ENCODE measurements around the gene TMEM232.
A peak's percentile ranks its signal among the peaks of the same experiment; 100 is the strongest.
"Not testable (repeated sequence)": the region's sequence is repeated elsewhere in the genome, so short reads cannot be mapped to it uniquely, and the experiment has no call there.

The TMEM232 gene

DNA sequence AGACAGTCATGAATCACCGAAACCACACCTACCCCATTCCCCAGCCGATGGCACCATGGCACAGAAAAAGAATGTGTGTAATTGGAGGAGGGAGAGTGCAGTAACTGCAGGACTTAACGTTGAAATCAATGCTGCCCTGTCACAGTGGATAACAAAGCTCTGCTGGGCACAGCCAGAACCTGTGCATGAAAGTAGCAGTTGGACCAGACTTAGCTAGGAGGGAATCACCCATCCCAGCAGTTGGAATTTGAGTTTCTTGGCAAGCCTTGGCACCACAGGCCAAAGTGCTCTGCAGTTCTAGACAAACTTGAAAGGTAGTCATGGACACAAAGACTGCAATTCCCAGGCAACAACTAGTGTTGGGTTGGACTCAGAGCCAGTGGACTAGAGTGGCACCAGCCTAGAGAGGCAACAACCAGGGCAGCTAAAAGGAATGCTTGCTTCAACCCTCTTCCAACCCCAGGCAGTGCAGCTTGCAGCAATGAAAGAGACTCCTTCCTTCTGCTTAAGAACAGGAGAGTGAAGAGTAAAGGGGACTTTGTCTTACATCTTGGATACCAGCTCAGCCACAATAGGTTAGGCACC, 19.1 kb downstream of the TMEM232 start:
- DNase-seq (ENCODE audit: low spot score), result no peak

DNA sequence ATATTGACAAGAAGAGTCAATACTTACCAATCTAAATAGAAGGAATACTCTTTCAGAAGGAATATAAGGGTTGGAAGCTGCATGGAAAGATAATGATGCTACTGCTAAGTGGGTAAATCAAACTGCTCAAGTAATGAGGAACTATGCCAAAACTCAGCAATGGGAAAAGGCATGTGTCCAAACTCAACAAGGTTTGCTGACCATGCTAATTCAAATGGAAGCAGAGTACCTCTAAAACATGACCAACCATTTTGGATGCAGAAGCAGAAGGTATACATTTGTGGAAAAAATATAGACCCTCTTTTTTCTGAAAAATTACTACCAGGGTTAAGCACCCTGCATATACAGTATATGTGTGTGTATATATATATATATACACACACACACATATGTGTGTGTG, 21.1 kb downstream of the TMEM232 start:
- DNase-seq (ENCODE audit: low spot score), result no peak

DNA sequence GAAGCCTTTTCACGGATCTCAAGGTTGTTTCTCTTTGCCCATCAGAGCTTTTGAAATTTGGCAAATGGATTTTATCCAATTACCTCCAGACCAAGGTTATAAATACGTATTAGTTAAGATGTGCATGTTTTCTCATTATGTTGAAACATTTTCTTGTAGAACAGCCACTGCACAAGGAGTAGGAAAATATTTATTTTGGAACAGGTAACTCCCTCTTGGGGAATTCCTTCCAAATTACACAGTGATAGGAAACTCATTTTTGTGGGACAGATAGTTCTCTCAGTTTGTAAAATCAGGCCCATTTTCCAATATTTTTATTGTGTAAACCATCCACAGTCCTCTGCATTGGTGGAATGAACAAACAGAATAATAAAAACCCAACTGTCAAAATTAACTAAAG, 23.0 kb downstream of the TMEM232 start:
- DNase-seq (ENCODE audit: low spot score), result no peak

DNA sequence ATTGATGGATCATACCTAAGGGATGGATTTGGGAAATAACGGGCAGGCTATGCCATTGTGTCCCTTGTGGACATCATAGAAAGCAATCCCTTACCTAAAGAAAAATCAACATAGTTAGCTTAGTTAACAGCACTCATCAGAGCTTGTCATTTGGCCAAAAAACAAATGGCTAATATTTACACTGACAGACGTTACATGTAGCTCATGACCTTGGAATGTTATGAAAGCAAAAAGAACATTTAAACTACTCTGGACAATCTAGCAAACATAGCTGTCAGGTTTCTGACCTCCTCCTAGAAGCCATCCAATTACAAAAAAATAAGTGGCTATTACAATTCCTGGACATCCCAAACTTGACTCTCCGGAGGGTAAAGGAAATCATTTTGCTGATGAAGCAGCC, 23.8 kb downstream of the TMEM232 start:
- no peak for DNase-seq (ENCODE audit: low spot score)

DNA sequence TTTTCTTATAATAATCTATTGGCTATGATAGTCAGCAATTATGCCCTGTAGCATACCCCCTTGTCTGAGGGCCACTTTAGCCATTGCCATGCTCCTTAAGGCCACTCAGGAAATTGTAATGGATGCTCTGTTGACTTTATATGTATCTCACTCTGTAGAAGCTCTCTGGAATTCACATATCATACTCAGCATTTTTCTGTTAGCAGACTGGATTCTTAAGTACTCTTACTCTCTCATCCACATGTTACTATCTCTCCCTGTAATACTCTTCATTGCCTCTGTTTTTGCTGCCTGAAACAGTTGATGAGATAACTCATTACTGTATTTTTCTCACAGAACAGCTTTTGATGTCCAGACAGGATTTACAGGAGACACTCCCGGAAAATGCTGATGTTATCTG, 24.2 kb downstream of the TMEM232 start:
- DNase-seq (ENCODE audit: low spot score), result peak; percentile 18

DNA sequence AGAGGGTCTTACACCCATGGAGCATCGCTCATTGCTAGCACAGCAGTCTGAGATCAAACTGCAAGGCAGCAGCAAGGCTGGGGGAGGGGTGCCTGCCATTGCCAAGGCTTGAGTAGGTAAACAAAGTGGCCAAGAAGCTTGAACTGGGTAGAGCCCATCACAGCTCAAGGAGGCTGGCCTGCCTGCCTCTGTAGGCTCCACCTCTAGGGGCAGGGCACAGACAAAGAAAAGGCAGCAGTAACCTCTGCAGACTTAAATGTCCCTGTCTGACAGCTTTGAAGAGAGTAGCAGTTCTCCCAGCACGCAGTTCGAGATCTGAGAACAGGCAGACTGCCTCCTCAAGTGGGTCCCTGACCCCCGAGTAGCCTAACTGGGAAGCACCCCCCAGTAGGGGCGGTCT, 33.8 kb downstream of the TMEM232 start:
- DNase-seq (ENCODE audit: low spot score), result not testable (repeated sequence)

DNA sequence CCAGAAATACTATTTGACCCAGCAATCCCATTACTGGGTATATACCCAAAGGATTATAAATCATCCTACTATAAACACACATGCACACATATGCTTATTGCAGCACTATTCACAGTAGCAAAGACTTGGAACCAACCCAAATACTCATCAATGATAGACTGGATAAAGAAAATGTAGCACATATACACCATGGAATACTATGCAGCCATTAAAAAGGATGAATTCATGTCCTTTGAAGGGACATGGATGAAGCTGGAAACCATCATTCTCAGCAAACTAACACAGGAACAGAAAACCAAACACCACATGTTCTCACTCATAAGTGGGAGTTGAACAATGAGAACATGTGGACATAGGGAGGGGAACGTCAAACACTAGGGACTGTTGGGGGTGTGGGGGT, 35.9 kb downstream of the TMEM232 start:
- not testable (repeated sequence) for DNase-seq (ENCODE audit: low spot score)

DNA sequence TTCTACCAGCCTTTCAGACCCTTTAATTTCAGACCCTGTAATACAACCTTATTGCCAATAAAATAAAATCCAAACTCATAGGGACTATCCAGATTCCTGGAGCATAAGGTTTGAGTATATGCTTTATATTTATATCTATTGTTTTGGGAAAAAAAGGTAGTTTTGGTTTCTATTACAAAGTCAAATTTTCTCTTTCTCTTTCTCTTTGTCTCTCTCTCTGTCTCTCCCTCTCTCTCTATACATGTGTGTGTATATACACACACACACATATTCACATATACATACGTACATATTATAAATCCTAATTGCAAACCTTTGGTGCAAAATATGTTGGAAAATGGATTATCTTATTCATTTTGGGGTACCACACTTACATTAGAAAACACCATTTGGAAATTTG, 39.0 kb downstream of the TMEM232 start:
- DNase-seq (ENCODE audit: low spot score), result no peak

DNA sequence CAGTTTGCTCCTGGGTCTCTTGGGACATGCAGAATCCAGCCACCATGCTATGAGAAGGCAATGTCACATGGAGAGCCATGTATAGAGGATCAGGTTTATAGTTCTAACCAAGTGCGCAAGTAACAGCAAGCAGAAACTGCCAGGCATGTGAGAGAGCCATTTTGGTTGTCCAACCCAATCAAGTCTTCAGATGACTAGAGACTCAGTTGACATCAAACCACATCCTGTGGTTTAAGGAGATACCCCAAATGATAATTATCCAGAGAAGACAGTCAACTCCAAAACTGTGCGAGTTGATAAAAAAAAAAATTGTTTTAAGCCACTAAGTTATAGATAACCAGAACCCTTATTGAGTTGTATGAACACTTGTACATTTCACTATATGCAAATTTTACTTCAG, 40.2 kb downstream of the TMEM232 start:
- DNase-seq (ENCODE audit: low spot score), result no peak

DNA sequence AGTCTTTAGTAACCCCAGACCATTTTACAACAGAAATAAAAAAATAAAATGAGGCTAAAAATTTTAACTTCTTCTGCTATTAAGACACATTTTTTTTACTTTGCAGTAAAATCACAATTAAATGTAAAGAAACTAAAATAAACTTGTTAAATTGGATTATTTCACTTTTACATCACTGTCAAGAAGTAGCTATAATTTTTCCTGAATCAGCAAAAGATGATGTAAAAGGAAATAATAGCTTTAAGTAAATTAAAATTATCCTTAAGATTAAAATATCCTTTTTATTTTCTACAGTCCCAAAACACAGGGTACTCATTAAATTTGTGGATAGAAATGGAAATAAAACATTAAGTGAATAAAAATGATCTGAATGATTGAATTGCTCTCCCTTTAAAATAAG, 44.5 kb downstream of the TMEM232 start:
- DNase-seq (ENCODE audit: low spot score), result no peak

DNA sequence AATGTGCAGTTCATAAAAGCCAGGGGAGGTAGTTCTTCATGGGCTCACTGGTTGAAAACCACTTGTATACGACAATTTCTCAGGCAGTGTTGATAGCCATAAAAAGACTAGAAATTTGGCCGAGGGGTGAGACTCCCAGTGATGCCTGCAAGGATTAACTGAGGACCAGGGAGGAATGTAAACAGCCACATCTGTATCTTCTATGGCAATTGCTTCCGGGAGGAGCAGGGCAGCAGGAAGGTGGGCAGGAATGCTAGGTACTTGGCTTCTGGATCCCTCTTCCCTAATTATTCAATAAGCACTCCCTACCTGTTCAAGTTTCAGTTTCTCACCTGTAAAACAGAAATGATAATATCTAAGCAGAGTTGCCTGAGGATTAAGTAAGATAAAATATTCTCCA, 45.4 kb downstream of the TMEM232 start:
- DNase-seq (ENCODE audit: low spot score), result no peak

DNA sequence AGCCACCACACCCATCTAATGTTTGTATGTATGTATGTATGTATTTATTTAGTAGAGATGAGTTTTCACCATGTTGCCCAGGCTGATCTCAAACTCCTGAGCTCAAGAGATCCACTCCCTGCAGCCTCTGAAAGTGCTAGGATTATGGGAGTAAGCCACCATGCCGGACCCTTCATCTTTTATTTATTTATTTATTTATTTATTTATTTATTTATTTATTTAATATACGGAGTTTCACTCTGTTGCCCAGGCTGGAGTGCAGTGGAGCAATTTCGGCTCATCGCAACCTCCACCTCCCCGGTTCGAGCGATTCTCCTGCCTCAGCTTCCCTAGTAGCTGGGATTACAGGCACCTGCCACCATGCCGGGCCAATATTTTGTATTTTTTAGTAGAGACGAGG, 49.9 kb downstream of the TMEM232 start:
- not testable (repeated sequence) for DNase-seq (ENCODE audit: low spot score)

DNA sequence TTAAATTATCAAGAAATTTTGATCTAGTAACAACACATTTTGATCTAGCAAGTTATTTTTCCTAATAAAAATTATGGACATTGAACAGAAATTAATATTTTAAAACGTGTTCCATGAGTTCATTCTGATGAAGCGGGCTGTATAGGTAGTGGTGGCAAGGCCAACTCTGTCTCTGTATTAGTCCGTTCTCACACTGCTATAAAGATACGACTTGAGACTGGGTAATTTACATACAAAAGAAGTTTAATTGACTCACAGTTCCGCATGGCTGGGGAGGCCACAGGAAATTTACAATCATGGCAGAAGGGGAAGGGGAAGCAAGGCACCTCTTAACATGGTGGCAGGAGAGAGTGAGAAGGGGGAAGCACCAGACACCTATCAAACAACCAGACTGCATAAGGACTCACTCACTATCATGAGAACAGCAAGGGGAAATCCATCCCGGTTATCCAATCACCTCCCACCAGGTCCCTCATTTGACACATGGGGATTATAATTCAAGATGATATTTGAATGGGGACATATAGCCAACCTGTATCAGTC, 61.2 kb downstream of the TMEM232 start:
- DNase-seq (ENCODE audit: low spot score), result no peak

DNA sequence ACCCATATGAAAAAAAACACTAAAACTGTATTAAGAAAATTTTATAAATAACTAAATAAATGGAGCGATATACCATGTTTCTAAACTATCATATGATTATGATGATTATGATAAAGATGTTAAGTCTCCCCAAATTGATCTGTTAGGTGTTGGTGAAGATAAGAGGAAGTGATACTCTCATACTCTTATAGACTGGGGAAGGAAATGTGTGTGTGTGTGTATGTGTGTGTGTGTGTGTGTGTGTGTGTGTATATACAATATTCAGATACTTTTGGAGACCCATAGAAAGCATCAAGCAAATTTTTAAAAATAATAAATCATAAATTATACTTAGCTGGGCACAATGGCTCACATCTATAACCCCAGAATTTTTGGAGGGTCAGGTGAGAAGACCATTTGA, 62.9 kb downstream of the TMEM232 start:
- no peak for DNase-seq (ENCODE audit: low spot score)

DNA sequence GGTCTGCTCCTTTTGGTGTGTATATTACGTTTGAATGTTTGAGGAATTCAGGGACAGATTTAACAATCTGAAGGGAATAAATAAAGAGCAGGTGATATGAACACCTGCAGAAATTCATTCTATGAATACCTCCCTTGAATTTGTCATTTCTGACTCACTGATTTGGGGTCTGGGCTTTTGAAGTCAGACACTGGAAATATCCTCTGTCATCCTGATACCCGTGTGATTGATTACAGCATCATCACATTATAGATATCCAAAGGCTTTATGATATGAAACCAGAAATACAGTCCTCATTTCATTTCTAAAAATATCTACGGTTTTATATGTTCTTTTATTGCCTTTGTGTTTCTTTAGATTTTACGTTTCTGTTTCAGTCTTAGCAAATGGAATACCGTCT, 68.5 kb downstream of the TMEM232 start:
- DNase-seq (ENCODE audit: low spot score), result no peak

DNA sequence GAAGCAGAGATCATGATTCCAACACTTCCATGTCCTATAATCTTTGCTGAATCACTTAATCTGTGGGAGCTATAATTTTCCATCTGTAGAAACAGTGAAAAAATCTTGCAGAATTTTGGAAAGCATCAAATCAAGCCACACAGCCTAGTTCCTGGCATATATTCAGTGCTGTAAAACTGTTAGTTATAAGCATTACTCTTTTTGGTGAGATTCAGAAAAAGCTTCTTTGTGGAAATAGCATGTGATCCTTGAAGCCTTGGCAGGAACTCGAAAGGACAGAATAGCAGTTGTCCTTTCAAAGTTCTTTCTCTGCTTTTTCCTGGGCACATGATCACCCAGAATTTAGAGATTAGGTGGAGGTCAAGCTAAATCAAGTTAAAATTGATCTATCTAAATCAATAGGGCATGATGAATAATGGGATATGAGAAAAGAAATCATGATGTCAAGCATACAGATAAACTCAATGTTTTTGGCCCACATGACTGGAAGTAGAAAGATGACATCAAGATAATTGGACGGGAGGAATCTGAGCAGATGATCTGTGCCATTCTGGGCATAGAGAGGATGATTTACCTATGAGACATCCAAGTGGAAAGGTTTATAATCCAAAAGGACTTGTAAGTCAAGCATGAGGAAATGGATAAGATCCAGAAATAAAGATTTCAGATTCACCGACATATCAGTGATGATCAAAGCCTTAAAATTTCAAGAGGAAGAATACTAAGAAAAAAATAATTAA, 73.1 kb downstream of the TMEM232 start:
- DNase-seq (ENCODE audit: low spot score), result no peak

DNA sequence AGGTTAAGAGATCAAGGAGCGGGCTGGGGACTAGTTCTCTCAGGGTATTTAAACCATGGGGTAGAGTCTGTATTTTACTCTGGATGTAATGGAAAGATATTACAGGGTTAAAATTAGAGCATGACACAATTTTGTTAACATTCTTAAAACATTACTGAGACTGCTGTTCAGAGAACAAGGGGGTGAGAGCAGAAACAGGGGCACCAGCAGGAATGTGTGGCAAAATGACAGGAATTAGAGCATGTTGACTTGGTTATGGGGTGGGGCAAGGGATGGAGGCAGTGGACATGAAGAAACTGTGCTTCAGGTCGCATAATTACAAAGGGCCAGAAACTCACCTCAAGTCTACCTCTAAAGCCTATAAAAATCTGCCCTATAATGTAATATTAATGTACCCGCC, 75.0 kb downstream of the TMEM232 start:
- DNase-seq (ENCODE audit: low spot score), result no peak

DNA sequence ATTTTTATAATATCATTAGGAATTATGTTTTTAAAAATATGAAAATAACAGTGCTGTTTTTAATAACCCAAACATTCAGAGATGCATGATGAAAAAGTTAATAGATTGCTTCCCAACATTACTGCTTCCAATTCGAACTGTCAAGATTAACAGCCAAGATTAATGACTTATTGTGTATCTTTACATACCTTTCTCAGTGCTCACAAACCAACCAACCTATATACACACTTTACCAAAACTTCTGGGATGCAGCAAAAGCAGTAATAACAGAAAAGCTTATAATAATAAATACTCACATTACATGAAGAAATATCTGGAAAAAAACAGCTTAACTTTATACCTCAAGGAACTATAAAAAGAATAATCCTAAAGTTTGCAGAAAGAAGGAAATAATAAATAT, 82.1 kb downstream of the TMEM232 start:
- no peak for DNase-seq (ENCODE audit: low spot score)

DNA sequence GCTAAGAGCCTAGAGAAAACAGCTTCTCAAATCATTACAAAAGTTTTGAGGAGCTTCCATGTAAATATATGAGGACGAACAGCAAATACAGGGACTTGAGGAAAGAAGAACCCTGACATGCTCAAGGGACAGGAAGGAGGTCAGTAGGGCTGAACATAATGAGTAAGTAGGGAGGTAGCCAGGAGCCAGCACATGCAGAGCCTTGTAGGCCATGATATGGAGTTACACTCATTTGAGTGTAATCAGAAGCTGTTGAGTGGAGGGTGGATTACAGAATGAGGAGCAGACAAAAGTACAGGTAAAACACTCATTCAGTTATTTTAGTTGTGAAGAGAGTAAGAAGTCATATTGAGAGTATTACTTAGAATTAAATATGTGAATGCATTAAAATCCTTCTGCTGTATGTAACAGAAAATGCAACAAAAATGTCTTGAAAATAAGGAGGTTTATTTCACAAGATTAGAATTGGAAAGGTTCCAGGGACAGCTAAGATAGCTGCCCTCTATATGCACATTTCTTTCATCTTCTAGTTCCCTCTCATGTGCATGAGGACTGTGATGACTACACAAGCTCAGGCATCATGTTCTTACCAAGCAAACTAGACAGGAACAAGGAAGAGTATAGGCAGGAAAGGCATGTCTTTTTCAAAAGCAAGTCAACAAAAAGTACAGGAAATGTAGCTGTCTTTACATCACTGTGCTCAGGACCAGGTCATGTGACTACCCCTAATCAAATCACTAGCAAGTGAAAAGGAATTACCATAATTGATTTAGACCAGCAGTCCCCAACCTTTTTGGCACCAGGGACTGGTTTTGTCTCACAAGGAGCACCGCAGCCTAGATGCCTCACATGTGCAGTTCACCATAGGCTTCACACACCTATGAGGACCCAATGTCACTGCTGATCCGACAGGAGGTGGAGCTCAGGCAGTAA, 87.2 kb downstream of the TMEM232 start:
- peak; percentile 68 for DNase-seq (ENCODE audit: low spot score)

DNA sequence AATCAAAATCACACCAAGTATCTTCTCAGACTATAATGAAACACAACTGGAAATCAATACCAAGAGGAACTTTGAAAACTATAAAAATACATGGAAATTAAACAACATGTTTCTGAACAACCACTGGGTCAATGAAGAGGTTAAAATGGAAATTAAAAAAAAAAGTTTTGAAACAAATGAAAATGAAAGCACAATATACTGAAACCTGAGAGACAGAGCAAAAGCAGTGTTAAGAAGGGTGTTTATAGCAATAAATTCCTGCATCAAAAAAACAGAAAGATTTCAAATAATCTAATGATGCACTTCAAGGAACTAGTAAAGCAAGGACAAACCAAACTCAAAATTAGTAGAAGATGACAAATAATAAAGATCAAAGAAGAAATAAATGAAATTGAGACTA, 92.0 kb downstream of the TMEM232 start:
- no peak for DNase-seq (ENCODE audit: low spot score)

DNA sequence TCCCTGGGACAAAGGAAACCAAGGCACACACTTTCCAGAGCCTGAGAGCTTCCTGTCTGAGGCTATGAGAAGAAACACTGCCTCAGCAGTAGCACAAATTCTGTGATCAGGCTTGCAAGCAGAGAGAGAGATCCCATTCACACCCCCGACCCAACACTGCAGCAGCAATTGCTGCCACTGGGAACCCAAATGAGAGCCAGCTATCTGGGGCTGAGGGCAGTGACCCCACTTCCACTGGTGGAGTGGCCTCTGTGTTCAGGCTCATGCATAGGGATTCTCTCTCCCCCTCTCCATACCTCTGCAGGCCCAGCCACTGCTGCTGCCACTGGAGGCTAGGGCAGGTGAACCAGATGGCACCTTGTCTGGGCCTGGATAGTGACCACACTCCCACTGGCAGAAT, 95.2 kb downstream of the TMEM232 start:
- no peak for DNase-seq (ENCODE audit: low spot score)

DNA sequence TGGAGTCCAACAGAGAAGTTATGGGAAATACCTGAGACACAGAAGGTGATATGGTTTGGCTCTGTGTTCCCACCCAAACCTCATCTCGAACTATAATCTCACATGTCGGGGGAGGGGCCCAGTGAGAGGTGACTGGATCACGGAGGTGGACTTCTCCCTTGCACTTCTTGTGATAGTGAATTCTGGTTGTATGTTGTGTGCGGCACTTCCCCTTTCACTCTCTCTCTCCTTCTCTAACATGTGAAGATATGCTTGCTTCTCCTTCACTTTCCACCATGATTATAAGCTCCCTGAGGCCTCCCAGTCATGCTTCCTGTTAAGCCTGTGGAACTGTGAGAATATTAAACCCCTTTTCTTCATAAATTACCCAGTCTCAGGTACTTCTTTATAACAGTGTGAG, 96.1 kb downstream of the TMEM232 start:
- no peak for DNase-seq (ENCODE audit: low spot score)

Measured in SK-N-DZ (cell line).